ENCODE data around the gene SMARCC1.

SMARCC1 gene

GRCh38 chr3:47606165-47606564, 175.5 kb downstream of the SMARCC1 start:
- no peak for TF ChIP-seq CTCF (IDR thresholded peaks at IDR 0.05; ENCODE audit: low read depth, low read length)
- H3K4me3 ChIP-seq (ENCODE audit: low read depth, low read length) = no peak overlapping the region

GRCh38 chr3:47605652-47606051, 176.0 kb downstream of the SMARCC1 start:
- H3K4me3 ChIP-seq (ENCODE audit: low read depth, low read length) = no peak overlapping the region
- no peak for TF ChIP-seq CTCF (IDR thresholded peaks at IDR 0.05; ENCODE audit: low read depth, low read length)

GRCh38 chr3:47604145-47604544, 177.5 kb downstream of the SMARCC1 start:
- no peak for TF ChIP-seq CTCF (IDR thresholded peaks at IDR 0.05; ENCODE audit: low read depth, low read length)
- H3K4me3 ChIP-seq (ENCODE audit: low read depth, low read length) = no peak overlapping the region

GRCh38 chr3:47603332-47603731, 178.4 kb downstream of the SMARCC1 start:
- TF ChIP-seq CTCF (IDR thresholded peaks at IDR 0.05; ENCODE audit: low read depth, low read length) = no peak
- no peak overlapping the region for H3K4me3 ChIP-seq (ENCODE audit: low read depth, low read length)

- TF ChIP-seq CTCF (IDR thresholded peaks at IDR 0.05; ENCODE audit: low read depth, low read length) = no peak
- no peak overlapping the region for H3K4me3 ChIP-seq (ENCODE audit: low read depth, low read length)
Observed at GRCh38 chr3:47601281-47601680, 180.4 kb downstream of the SMARCC1 start.

GRCh38 chr3:47594792-47595191, 186.9 kb downstream of the SMARCC1 start:
- H3K4me3 ChIP-seq (ENCODE audit: low read depth, low read length) = no peak overlapping the region
- TF ChIP-seq CTCF (IDR thresholded peaks at IDR 0.05; ENCODE audit: low read depth, low read length) = no peak

GRCh38 chr3:47592066-47592795, 189.5 kb downstream of the SMARCC1 start:
- no peak for TF ChIP-seq CTCF (IDR thresholded peaks at IDR 0.05; ENCODE audit: low read depth, low read length)
- H3K4me3 ChIP-seq (ENCODE audit: low read depth, low read length) = no peak overlapping the region

Measured in WI38 (cell line).